MV-4-11 (cell line): Measurements from ENCODE around the gene RTKN2.
A peak's percentile ranks its signal among the peaks of the same experiment; 100 is the strongest.
"Not testable (repeated sequence)": the region's sequence is repeated elsewhere in the genome, so short reads cannot be mapped to it uniquely, and the experiment has no call there.

Experiments used
- DNase-seq: peaks from one replicate; lab custom pipeline; 2025; lab: John Stamatoyannopoulos, UW

RTKN2 gene

GRCh38 chr10:62259998-62260397, 8.6 kb downstream of the RTKN2 start:
- DNase-seq = no peak

DNA sequence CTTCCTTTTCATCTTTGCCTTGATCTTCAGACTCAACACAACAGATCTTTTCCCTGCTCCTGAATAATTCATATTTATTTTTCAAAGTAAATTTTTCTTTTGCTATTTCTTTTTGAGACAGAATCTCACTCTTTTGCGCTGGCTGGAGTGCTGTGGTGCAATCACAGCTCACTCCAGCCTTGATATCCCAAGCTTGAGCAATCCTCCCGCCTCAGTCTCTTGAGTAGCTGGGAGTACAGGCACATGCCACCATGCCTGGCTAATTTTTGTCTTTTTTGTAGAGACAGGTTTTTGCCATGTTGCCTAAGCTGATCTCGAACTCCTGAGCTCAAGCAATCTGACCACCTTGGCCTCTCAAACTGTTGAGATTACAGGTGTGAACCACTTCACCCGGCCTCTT, 9.2 kb downstream of the RTKN2 start:
- no peak for DNase-seq

GRCh38 chr10:62258926-62259325, 9.7 kb downstream of the RTKN2 start:
- no peak for DNase-seq

GRCh38 chr10:62253704-62254103, 14.9 kb downstream of the RTKN2 start:
- no peak for DNase-seq

DNA sequence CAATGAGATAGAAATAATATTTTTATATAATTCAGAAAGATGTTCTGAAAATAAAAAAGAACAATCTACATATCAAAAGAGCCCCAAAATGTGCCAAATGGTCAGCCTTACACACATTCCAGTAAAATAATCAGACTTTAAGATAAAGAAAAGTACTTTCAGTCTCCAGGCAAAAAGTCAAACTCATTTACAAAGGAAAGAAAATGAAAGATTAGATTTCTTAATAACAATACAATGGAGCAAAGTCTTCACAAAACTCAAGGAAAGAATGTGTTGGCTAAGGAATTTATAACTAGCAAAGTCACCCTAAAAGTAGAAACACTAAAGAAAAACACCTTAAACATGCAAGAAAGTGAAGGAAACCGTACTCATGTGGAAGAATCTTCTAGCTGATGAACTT, 16.6 kb downstream of the RTKN2 start:
- DNase-seq = no peak

GRCh38 chr10:62250594-62251198, 17.9 kb downstream of the RTKN2 start:
- no peak for DNase-seq

GRCh38 chr10:62249957-62250356, 18.7 kb downstream of the RTKN2 start:
- no peak for DNase-seq

GRCh38 chr10:62248465-62248864, 20.2 kb downstream of the RTKN2 start:
- no peak for DNase-seq

DNA sequence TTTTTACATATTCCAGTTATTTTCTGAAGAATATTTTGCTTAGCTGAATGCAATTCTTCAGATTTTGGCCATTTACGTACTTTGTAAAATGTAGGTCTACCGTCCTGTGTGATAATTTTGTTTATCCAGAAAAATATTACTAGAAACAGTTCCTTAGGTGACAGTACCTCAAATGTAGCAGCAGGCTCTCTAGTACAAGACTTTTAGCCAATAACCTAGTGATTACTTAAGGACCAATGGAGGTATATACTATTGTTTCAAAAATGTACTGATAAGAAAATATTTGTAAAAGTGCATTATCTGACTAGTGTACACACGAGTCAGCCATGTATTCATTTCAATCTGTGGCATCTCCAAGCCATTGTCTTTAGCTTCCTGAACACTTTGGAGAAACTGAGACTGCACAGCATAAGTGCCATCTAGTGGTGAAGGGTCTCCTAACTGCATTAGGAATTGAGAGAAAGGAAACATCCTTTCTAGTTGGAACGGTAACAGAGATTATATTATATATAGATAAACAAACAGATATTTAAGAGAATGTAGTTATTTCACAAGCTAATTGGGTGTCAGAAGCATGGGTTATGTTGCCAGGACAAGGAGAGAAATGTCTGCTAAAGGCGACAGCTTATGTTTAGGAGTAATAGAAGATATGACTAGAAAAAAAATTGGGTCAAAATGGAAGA, 23.7 kb downstream of the RTKN2 start:
- DNase-seq = peak; percentile 66

- DNase-seq = peak; percentile 73
These were observed 24.6 kb downstream of the RTKN2 start for GRCh38 chr10:62244088-62244487.

- no peak for DNase-seq
These were observed 25.0 kb downstream of the RTKN2 start for GRCh38 chr10:62243647-62243997.

- DNase-seq = peak; percentile 94
These were observed 25.5 kb downstream of the RTKN2 start for GRCh38 chr10:62242965-62243646.

GRCh38 chr10:62241521-62241920, 27.1 kb downstream of the RTKN2 start:
- DNase-seq = not testable (repeated sequence)

GRCh38 chr10:62239994-62240393, 28.6 kb downstream of the RTKN2 start:
- DNase-seq = no peak

- no peak for DNase-seq
These were observed 29.8 kb downstream of the RTKN2 start for GRCh38 chr10:62238880-62239279.

- DNase-seq = no peak
These were observed 30.7 kb downstream of the RTKN2 start for GRCh38 chr10:62237966-62238365.

- no peak for DNase-seq
These were observed 31.1 kb downstream of the RTKN2 start for GRCh38 chr10:62237506-62237905.

- DNase-seq = no peak
These were observed 34.5 kb downstream of the RTKN2 start for GRCh38 chr10:62234077-62234605.

- DNase-seq = no peak
These were observed 35.1 kb downstream of the RTKN2 start for GRCh38 chr10:62233356-62234076.

- no peak for DNase-seq
These were observed 36.8 kb downstream of the RTKN2 start for GRCh38 chr10:62231805-62232204.

- DNase-seq = no peak
These were observed 37.3 kb downstream of the RTKN2 start for GRCh38 chr10:62231371-62231770.

DNA sequence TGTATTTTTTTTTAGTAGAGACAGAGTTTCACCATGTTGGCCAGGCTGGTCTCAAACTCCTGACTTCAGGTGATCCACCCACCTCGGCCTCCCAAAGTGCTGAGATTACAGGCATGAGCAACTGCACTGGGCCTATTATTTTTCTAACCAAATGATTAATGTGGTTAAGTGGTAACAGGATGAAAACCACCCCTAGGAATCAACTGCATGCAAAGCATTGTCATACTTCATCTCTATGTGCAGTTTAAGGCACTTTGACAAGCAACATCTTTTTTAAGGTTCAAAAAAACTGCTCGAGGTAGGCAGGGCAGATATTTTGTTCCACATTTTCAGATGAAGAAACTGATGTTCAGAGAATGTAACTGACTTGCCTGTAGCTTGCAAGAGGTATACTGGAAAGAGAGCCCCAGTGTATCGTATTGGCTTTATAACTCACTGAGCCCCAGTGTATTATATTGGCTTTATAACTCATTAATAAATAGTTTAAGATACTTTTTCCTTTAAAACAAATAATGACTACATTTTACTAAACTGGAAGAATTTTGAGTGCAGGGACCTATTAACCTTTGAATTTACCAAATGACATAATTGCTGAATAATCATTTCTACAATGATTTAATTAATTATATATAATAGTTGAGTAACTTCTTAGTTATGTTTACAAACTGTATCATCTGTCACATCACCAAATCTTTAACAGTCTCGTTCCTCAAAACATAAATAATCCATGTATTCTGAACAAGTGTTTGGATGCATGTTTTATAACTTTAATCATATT, 38.1 kb downstream of the RTKN2 start:
- no peak for DNase-seq
